NCI-H1105 (cell line): ENCODE data around the gene PPM1M.
A peak's percentile ranks its signal among the peaks of the same experiment; 100 is the strongest.

Experiments
- DNase-seq: peaks from one replicate; lab custom pipeline; 2025; lab: John Stamatoyannopoulos, UW

Gene PPM1M

DNA sequence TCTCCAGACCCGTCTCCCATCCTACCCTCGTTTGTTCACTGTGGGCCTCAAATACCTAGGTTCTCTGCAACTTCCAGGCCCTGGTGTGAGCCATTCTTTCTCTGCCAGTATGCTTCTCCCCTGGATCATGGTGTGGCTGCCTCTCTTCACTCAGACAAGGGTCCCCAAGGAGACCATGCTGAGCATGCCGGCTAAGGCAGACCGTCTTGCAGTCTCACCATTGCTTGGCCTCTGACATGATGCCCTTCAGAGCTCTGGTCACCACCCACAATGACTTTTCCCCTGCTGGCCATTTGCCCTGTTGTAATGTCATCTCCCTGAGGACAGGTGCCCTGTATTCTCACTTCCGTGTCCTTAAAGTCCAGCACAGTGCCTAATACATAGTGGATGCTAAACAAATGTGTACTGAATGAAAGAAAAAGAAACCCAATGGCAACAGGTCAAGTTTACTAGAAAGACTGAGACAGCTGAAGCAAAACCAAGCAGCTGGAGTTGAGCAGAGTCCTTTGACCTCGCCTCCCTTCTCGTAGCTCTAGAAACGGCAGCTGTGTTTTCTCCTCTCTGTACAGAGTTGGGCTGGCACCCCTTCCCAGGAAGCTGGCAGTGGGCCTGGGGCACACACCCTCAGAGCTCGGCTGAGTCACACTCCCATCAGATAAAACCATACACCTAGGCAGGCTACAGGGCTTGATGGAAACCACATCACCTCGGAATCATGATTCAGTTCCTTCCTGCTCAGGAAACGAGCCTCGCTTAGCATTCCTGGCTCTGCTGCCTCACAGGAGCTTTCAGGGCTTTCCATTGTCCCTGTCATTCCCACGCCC lies 28.8 kb upstream of the PPM1M start:
- DNase-seq = peak; percentile 7

DNA sequence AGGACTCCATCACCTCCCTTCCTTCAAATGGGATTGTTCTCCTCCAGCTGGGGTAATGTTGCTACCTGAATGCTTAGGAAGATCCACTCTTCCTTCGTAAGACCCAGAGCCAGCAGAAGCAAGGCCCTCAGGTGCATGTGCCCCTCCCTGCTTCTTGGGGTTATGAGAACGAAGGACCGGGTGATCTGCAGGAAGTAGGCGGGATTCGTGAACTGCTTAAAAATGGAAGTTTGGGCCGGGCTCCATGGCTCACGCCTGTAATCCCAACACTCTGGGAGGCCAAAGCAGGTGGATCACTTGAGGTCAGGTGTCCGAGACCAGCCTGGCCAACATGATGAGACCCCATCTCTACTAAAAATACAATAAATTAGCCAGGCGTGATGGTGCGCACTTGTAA lies 28.2 kb upstream of the PPM1M start:
- DNase-seq = no peak

DNA sequence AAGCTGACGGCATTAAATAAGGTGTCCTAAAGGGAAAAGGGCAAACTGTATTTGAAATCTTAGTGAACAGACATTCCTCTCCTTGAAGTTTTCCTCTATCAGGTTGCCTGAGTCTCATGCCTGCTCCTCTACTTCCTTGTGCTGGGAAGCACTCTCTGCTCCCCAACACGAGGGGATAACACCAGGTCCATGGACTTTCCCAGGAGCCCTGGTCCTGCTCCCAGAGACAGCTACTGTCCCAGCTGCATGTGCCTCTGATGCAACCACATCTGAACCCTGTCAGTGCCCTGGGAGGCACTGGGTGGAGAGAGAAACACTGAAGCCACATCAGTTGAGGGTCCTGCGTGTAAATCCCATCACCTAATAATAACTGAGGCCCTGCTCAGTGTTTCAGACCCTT lies 27.5 kb upstream of the PPM1M start:
- DNase-seq = no peak

DNA sequence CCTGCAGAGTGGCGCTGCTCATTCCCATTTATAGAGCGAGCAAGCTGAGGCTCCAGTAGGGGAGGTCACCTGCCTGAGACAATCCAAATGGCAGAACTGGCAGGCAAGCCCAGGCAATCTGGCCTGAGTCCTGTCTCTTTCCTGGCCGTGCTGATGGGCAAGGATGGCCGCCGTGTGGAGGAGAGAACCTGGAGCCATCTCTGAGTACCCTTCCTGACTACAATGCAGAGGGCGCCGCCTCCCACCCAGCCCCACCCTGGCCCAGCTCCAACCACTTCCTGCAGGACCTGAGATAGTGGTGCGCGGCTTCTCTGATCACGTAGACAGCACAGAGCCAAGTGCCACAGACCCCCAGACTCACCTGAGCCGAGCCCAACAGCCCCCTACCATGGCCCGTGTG lies 27.1 kb upstream of the PPM1M start:
- no peak for DNase-seq

DNA sequence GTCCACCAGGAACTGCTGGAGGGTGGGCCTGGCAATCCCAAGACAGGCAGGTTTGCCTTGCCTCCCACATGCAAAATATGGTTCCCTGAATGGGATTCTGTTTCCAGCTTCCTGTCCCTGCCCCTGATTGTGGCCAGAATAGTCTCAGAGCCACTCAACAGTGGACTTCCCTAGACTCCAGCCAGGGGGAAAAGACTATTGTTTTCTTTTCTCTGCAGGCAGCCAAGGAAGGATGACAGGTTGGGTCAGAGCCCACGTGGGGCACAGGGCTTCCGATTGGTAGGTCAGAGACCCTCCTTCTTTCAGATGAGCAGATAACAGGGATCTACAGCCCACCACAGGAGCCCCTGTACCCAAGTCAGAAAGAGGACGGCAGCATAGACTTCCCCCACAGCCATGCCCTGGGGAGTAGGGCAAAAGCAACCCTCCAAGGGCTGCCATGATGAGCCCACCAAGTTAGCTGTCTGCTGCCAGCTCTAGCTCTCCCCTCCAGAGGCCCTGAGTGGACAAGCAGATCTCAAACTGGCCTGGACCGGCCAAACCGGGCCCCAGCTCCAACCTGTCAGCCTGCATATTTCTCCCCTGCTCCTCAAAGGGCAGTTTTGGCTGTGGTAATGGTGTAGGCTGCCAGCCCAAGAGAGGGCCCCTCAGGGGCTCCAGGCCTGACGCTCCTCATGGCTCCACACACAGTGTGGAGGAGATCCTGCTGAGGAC lies 26.5 kb upstream of the PPM1M start:
- no peak for DNase-seq

DNA sequence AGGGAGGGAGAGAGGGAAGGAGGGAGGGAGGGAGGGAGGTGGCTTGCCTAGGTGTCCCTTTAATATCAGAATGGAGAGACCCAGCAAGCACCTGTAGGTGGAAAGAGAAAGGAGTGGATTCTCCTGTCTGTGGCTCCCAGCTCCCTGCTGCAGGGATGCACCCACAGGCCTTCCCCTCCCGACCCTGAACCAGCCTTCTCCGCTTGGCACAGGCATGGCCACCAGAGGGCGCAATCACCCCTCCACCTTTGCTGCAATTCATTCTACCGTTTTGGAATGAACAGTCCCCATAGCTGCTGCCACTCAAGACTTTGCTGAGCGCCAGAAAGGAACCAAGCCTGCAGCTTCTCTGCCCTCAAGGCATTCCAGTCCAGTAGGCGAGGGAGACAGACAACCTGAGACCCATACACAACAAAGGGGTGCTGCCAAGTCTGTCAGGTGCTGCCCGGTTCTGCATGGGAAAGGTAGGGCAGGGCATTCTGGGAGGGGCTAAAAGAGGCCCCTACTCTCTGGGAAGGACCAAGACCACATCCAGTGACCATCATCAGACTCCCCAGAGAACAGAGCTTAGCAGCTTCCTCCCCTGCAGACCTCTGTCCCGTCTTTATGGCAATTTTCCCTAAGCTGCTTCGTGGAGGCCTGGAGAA lies 25.1 kb upstream of the PPM1M start:
- peak; percentile 24 for DNase-seq

DNA sequence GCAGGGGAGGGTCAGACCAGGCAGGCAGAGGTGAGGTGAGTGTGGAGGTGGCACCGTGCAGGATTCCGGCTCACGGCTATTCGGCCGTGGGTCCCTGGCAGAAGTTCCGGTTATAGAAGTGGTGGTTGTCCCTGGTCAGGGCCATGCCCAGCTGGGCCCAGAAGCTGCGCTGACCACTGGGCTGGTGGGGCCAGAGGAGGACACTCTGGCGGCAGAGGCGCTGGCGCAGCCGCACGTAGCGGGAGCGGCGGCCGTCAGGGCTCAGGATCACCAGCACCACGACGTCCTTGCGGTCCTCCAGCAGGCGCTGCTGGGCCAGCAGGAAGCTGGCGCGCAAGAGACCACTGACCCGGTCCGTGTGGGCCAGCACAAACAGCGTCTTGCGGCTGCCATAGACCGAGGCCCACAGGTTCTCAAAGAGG lies 24.4 kb upstream of the PPM1M start:
- DNase-seq = no peak

DNA sequence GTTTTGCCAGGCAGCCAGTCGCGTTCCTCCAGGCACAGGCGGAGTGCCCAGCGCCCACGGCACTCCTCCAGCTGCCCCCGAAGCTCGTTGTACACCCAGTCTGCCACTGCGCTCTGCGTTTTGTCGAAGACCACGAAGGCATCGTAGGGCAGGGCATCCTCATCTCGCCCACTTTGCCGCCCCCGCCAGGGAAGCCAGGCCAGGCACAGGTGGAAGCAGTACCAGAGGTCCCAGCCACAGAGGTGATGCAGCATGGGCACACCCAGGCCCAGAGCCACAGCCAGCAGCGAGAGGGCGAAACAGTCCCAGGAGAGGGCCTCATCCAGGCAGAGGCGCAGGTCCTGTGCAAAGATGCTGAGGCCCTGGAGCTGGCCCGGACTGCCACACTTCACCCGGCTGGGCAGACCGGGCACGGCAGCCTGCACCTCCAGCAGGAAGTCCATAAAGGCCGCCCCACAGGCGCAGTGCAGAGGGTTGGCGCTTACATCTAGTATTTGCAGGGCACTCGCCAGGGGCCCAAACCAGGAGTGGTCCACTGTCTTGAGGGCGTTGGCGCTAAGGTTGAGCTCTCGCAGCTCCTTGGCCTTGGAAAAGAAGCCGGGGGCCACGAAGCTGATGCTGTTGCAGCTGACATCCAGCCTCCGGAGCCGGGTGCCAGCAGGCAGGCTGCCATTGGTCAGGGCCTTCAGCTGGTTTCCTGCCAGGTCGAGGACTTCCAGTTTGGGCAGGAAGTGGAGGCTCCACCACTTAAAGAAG lies 23.8 kb upstream of the PPM1M start:
- DNase-seq = no peak

DNA sequence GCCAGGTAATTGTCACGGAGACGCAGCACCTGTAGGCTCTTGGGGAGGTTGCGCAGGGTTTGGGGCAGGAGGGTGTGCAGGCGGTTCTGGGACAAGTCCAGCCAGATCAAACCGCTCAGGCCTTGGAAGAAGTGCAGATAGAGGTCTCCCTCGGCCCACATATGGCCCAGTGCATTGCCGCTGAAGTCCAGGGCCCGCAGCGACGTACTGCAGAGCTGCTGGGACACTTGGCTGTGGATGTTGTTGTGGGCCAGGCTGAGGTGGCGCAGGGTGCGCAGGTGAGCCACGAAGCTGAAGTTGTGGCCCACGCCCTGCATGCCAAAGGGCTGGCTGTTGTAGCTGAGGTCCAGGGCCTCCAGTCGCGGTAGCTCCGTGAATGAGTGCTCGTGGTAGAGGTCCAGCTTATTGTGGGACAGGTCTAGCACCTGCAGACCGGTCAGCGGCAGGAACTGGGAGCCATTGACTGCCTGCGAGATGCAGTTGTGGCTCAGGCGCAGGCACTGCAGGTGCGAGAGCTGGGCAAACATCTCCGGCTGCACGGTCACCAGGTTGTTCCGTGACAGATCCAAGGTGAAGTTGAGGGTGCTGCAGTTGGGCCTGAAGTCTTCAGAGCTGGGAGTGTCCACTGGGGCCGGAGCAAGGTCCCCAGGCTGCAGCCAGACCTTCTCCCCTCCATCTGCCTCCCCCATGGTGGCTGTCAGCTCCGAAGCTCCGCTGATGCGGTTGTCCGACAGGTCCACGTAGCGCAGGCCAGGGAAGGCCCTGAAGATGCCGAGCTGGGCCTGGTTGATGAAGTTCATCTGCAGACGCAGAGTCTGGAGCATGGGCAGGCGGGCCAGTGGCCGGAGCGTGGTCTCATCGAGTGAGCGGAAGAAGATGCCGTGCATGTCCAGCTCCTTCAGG lies 23.0 kb upstream of the PPM1M start:
- DNase-seq = no peak

DNA sequence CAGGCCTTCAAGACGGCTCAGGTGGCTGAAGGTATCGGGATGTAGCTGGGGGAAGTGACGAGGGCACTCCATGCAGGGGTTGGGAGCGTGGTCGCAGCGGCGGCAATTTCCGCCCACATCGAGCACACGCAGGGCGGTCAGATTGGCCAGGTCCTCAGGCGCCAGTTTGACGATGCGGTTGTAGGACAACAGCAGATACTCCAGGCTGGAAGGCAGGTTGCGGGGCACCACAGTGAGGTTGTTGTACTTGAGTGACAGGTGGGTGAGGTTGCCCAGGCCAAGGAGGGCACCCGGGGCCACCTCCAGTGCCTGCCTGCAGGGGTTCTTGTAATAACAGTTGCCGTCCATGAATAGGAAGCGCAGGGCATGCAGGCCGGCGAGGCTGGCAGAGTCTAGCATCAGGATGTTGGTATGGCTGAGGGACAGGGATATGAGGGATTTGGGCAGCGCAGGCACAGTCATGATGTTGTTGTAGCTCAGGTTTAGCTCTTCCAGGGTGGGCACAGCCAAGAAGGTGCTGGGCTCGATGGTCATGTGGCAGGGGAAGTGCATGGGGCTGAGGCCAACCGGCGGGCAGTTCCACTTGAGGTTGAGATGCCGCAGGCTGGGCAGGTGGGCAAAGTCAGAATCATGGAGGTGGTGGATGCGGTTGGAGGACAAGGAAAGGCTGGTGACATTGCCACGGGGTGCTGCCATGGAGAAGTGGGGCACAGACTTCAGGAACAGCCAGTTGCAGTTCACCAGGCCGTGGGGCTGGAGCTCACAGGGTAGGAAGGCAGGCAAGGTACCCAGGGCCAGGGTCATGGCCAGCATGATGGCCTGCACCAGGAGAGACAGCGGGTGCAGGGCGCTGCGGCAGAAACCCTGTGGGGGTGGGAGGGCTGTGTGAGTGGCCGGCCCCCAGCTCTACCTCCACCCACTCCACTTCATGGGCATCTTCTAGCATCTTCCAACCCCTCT lies 21.8 kb upstream of the PPM1M start:
- no peak for DNase-seq

DNA sequence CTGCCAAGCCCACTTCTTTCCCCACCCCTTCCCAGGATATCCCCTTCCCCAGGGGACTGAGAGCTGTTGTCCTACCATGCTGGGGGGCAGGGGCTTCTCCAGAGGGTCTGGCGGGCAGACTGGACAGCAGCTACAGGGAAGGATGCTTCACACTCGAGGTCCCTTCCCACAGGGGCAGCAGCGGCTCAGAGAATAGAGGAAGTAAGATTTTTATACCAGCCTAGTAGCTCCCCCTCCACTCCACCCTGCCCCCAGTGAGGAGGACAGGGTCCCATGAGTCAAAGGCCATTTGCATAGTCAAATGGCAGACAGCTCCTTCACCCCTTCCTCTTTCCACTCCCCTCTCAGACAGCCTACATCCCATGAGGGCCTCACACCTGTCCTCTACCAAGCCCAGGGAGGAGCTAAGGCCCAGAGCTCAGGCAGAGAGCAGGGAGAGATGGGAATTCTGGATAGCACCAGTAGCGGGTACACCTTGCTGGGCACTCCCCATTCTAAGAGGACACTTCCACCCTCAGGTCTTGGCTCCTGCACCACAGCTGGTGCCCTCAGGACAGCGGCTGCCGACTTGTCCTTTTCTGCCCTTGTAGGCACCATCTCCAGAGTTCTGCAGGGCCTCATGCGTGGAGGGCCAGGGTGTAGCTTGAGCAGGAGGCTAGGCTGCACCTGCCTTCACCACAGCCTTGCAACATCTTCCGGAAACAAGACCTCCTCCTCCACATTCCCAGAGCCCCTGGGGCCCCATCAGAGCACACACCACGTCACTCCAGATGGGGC lies 19.9 kb upstream of the PPM1M start, which contains the start of gene TLR9:
Gene TLR9 (minus strand): TSS at position 194 of the 777 bp plus-strand sequence. CDS start 116 bp downstream, at position 78.
- no peak for DNase-seq

DNA sequence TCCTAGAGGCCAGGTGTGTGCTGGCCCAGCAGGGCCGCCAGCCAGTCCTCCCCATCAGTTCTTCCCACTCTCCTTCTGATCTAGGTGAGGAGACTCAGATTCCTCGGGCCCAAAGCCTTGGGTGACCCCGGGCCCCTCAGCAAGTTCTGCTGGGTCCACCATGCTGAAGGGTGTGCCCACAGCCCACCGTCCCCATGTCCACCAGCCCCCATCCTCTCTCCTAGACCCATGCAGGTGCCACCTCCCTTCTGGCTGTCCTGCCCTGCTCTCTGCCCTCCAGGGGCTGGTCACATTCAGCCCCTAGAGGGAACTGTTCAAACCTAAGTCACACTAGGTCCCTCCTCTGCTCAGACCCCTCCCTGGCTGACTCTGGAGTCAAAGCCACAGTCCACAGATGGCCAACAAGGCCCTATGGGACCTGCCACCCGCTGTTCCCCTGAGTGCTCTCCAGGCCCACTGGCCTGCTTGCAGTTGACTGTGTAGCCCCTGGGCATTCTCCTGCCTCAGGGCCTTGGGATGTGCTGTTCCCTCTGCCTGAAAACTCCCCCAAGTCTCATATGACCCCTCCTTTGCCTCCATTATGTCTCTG lies 19.2 kb upstream of the PPM1M start:
- DNase-seq = no peak

DNA sequence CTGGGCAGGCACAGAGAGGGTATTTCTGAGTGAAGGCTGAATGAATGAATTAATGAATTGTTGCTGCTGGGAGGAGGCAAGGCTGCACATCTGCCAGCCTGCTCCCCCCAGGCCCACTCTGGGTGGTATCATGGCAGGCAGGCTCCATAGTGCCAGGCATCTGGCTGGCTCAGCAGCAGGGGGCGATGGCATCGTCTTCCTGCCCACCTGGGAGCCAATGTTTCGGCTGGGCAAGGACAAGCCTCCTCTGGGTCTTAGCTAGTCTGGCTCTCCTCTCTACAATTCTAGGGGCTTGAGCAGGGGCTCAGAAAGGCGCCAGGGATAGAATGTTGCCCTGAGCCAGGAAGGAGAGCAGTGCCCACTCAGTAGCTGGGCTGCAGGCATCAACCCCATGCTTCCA lies 18.4 kb upstream of the PPM1M start:
- DNase-seq = no peak

DNA sequence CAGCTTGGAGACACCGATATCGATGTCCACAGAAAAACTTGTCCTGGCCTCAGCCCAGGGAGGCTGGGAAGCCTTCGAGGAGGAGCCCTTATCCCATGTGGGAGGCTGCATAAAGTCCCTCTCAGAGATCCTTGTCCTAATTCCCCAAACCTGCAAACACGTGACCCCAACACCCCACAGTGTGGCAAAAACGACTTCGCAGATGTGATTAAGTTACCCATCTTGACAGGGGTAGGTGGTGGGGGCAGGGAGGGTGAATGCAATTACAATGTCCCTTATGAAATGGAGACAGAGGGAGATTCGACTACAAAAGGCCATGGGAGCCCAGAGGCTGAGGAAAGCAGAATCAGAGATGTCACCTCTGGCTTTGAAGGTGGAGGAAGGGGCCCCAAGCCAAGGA lies 17.8 kb upstream of the PPM1M start:
- DNase-seq = no peak

DNA sequence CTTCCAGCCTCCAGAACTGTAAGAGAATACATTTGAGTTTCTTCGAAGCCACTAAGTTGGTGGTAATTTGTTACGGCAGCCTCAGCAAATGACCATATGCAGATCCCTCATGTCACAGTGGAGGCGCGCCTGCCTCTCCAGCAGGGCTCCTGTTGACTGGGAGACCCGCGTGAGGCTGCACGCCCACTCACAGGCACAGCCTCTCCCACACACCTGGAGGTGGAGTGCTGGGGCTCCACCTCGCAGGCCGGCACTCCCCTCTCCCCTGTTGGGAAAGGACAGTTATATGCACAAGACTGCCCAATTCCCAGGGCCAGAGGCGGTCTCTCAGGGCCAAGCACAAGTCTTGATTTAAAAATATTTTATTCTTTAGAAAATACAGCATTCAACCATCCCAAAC lies 17.3 kb upstream of the PPM1M start:
- DNase-seq = no peak

DNA sequence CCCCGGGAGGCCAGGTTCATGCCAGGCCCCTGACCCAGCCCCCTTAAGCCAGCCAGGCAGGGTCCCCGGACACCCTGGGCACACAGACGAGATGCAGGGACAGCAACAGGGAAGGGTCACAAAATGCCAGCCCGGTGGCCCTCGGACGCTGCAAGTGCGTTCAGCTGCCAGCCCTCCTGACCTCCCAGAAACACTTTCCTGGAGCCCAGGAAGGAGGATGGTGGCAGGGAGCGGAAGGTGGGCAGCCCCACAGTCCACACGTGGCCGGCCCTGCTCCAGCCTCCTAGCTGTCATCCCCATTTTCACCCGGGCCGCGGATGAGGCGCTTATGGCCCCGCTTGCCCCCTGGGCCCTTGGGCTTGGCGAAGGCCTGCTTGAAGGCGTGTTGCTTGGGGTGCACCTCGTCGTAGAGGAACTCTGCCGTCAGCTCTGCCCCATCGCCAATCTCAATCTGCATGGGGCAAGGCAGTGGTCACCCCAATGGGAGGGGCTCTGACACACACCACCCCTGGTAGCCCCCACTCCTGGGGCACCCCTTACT lies 16.7 kb upstream of the PPM1M start:
- no peak for DNase-seq

DNA sequence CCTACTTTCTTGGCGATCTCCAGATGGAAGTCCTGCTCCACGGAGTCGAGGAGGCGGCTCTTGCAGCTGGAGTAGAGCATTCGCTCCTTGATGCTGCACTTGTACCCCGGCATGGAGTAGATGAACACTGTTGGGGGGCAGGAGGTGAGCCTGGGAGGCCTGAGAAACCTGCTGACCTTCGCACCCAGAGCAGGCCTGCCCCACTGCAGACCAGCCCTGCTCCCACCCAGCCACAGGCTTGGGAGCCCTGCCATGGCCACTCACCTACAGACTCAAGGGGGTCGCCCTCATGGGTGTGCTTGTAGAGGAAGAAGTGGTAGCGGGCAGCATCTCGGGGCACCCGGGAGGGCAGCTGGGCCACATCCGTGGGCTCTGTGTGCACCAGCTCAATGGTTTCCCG lies 15.9 kb upstream of the PPM1M start:
- no peak for DNase-seq

DNA sequence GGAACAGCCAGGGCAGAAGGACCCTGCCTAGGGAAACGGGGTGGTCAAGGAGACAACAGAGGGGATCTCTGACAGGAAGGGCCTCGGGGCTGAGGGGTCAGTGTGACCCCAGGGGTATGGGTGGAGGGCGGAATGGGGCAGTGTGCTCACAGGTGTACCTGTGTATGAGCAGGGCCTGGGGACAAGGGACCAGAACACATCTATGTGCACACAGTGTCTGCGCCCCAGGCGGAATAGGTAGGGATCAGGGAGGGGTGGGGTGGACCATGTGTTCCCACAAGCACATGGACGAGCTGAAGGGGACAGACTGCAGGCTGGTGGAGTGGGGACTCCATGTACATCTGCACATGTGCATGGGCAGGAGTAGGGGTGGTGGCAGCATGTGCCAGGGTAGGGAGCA lies 15.1 kb upstream of the PPM1M start:
- no peak for DNase-seq
